ENCODE results near the gene CALB2.

DNA sequence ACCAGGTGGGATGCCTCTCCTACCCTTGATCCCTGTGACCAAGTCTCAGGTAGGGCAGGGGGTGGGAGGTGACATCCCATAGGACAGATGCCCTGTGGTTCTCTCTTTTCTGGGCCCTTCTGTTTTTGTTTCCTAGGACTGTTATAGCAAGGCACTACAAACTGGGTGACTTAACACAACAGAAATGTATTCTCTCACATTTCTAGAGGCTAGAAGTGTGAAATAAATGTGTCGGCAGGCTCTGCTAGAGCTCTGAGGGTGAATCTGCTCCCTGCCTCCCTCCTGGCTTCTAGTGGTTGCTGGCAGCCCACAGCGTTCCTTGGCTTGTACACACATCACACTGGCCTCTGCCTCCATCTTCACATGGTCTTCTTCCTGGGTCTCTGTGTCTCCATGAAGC is 12.7 kb downstream of the CALB2 start:
- TF ChIP-seq, protein P1, sequence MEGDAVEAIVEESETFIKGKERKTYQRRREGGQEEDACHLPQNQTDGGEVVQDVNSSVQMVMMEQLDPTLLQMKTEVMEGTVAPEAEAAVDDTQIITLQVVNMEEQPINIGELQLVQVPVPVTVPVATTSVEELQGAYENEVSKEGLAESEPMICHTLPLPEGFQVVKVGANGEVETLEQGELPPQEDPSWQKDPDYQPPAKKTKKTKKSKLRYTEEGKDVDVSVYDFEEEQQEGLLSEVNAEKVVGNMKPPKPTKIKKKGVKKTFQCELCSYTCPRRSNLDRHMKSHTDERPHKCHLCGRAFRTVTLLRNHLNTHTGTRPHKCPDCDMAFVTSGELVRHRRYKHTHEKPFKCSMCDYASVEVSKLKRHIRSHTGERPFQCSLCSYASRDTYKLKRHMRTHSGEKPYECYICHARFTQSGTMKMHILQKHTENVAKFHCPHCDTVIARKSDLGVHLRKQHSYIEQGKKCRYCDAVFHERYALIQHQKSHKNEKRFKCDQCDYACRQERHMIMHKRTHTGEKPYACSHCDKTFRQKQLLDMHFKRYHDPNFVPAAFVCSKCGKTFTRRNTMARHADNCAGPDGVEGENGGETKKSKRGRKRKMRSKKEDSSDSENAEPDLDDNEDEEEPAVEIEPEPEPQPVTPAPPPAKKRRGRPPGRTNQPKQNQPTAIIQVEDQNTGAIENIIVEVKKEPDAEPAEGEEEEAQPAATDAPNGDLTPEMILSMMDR (IDR thresholded peaks at IDR 0.05): no peak
- TF ChIP-seq POLR2A (IDR thresholded peaks at IDR 0.05): no peak

Data from sigmoid colon (tissue), 3 donors.